AG10803 (cell line): Measurements from ENCODE around the gene KCNA5.

ENCODE experiments used
- DNase-seq: peaks from one replicate; pipeline ENCODE4 v3.0.0; 2010; ENCODE audit warnings: low read depth
- H3K4me3 ChIP-seq: 2 replicates; pipeline ENCODE4 v1.5.1; 2011; ENCODE audit warnings: mild to moderate bottlenecking, low read length, control low read depth
- TF ChIP-seq, protein P1 (sequence below): conservative IDR thresholded peaks from 2 replicates; pipeline ENCODE4 v1.5.1; 2011; ENCODE audit warnings: mild to moderate bottlenecking, low read length, control low read depth, inconsistent platforms

KCNA5 gene

DNA sequence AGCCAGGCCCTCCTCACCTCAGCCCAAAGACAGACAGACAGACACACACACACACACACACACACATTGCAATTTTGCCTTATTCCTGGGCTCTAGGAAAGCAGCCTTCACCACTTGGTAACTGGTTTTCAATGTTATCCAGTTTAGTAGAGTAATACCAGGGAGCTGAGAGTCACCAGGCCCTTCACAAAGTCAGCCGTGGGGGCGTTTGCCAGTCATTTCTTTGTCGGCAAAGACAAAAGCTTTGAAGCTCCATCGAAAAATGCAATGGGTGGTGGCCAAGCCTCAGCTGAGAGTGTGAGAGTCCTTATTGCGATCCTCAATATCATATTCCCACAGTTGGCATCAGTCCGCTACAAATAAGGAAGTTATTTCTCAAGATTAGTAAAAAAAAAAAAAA is 8.1 kb upstream of the KCNA5 start:
- no peak overlapping the region for H3K4me3 ChIP-seq
- DNase-seq: no peak
- TF ChIP-seq, protein P1, sequence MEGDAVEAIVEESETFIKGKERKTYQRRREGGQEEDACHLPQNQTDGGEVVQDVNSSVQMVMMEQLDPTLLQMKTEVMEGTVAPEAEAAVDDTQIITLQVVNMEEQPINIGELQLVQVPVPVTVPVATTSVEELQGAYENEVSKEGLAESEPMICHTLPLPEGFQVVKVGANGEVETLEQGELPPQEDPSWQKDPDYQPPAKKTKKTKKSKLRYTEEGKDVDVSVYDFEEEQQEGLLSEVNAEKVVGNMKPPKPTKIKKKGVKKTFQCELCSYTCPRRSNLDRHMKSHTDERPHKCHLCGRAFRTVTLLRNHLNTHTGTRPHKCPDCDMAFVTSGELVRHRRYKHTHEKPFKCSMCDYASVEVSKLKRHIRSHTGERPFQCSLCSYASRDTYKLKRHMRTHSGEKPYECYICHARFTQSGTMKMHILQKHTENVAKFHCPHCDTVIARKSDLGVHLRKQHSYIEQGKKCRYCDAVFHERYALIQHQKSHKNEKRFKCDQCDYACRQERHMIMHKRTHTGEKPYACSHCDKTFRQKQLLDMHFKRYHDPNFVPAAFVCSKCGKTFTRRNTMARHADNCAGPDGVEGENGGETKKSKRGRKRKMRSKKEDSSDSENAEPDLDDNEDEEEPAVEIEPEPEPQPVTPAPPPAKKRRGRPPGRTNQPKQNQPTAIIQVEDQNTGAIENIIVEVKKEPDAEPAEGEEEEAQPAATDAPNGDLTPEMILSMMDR: no peak

DNA sequence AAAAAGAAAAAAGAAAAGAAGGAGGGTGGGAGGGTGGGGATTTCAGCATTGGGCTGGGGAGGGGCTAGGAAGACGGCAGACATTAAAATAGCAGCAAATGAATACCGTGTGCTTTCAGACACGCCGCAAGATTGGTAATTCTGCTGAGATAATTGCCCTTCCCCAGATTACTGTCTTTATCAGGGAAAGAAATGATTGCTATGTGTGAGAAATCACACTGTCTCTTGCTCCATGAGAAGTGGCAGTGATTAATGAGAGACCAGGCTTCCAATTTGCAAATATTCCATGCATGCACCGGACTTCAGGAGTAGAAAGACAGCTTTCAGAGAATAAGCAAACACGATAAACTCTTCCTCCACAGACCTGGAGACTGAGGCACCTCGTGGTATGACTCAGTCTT is 7.6 kb upstream of the KCNA5 start:
- H3K4me3 ChIP-seq: no peak overlapping the region
- TF ChIP-seq, protein P1: no peak
- no peak for DNase-seq

DNA sequence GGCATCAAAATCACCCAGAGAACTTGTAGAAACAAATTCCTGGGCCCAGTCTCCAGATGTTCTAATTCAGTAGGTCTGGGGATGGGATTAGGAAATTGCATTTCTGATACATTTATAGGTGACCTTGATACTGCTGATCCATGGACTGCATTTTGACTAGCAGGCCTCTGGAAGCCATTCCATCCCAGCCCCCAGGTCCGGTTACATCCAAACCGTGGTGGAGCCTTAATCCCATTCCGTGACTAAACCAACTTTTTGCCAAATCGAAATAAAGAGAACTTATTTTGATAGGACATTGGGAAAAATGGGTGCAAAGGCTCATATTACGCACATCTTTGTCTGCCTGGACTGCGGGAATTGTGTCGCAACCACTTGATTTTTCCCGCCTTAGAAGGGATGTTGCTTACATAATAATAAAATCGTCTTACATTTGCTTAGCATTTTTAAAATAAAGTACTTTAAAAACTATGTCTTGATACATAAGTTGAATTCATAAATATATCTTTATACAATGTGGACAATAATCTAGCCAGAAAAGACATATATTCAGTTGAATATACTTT is 5.8 kb upstream of the KCNA5 start:
- no peak for DNase-seq
- TF ChIP-seq, protein P1: no peak

DNA sequence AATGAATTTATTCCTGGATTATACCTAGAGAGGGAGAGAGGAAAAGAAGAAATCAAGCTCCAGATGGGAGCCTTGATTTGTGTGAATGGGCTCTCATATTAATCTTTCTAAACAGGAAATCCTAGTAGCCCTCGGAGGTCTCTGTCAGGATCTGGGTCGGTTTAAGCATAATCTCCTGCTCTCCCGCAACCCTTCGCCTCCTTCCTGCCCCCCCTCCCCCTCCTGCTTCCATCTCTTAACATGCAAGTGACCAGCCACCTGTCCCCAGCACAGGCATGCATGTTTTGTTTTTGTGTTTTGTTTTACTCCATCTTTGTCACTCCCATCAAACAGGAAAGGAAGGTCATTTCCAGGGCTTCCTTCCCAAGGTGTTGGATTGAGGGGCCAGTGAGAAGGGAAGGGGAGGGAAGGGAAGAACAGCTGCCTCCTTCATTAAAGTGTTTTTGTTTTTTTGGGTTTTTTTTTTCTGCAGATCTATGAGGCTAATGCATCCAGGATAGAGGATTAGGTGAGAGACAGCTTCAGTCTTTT is 4.8 kb upstream of the KCNA5 start:
- TF ChIP-seq, protein P1: no peak
- no peak for DNase-seq
- no peak overlapping the region for H3K4me3 ChIP-seq

More for the DNA sequence above, 5.8 kb upstream of the KCNA5 start:
- no peak overlapping the region for H3K4me3 ChIP-seq

DNA sequence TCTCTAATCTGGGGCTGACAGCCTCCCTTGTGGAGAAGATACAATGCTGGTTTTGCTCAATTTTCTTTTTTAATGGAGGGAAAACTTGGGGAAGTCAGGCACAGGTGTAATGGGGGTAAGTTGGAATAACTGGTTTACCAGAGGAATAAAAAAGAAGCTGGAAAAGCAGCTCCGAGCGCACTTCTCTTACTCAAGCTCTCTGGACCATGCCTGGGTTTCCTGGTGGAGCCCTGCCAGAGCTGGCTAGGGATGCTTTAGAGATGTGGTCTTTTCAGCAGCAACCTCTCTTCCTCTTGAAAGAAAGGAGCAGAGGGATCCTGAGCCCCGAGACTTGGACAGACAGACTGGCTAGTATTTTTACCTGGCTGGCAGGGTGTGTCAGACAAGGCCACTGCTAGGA is 3.9 kb upstream of the KCNA5 start:
- no peak for DNase-seq
- TF ChIP-seq, protein P1: no peak
- no peak overlapping the region for H3K4me3 ChIP-seq

DNA sequence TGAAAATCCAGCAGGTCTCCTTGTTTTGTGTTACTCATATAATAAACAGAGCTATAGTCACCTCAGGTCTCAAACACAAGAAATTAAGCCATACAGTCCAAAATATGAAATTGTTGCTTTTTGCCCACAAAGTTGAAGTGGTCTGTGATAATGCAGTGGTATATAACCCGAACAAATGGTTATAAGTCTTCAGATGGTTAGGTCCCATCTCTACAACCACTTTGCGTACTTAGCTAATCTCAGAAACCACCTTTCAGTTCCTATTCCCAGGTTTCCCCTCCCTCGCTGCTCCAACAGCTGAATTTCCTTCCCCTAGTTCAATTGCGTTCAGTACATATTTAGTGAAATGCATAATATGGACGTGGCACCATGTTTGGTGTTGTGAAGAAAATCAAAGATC is 3.3 kb upstream of the KCNA5 start:
- no peak for DNase-seq
- no peak overlapping the region for H3K4me3 ChIP-seq
- TF ChIP-seq, protein P1: no peak

DNA sequence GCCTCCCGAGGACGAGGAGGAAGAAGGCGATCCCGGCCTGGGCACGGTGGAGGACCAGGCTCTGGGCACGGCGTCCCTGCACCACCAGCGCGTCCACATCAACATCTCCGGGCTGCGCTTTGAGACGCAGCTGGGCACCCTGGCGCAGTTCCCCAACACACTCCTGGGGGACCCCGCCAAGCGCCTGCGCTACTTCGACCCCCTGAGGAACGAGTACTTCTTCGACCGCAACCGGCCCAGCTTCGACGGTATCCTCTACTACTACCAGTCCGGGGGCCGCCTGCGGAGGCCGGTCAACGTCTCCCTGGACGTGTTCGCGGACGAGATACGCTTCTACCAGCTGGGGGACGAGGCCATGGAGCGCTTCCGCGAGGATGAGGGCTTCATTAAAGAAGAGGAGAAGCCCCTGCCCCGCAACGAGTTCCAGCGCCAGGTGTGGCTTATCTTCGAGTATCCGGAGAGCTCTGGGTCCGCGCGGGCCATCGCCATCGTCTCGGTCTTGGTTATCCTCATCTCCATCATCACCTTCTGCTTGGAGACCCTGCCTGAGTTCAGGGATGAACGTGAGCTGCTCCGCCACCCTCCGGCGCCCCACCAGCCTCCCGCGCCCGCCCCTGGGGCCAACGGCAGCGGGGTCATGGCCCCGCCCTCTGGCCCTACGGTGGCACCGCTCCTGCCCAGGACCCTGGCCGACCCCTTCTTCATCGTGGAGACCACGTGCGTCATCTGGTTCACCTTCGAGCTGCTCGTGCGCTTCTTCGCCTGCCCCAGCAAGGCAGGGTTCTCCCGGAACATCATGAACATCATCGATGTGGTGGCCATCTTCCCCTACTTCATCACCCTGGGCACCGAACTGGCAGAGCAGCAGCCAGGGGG is 979 bp downstream of the KCNA5 start:
- H3K4me3 ChIP-seq: no peak overlapping the region
- TF ChIP-seq, protein P1: no peak
- no peak for DNase-seq
